ENCODE results near the gene PRRC2B.

- TF ChIP-seq CTCF (IDR thresholded peaks at IDR 0.05; ENCODE audit: low read depth, low read length) (no peak), EZH2phosphoT487 (IDR thresholded peaks at IDR 0.05; ENCODE audit: low read depth) (no peak)
Observed at GRCh38 chr9:131517761-131518190, 123.9 kb downstream of the PRRC2B start.
